GM20000 (cell line): ENCODE measurements around the gene AGPAT2.

ENCODE experiments used
- DNase-seq: peaks from one replicate; pipeline ENCODE4 v3.0.0; 2012; ENCODE audit warnings: low spot score
- TF ChIP-seq, protein P1 (sequence below): IDR thresholded peaks from 2 replicates; pipeline ENCODE4 v1.5.1; 2012; ENCODE audit warnings: mild to moderate bottlenecking, control low read depth; ENCODE audit errors: extremely low read depth, missing control alignments

The AGPAT2 gene

DNA sequence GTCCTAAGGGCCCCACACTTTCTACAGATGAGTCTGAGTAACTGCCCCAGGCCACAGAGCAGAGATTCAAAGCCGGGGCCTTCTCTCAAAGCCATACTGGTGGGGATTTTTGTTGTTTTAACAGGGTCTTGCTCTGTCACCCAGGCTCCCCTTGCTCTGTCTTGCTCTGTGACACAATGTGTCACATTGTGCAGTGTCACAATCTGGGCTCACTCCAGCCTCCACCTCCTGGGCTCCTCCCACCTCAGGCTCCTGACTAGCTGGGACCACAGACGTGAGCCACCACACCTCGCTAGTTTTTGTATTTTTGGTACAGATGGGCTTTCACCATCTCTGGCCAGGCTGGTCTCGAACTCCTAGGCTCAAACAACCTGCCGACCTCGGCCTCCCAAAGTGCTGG is 8.6 kb downstream of the AGPAT2 start:
- DNase-seq: no peak

DNA sequence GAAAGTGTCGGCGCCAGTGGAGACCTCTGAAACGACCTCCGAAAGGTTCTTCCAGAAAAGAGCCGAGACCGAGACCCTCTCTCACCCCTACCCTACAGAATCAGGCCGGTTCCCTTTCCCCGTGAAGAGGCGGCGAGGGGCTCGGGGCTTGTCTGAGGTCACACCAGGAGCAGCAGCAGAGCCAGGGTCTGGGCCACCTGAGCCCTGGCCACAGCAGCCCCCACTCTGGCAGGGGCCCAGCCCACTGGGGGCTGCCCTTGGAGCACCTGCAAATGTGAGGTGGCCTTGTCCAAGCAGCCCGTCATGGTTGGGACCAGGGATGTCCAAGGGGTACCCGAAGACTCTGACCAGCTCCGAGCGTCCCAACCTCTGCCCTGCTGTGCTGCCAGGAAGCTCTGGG is 9.2 kb downstream of the AGPAT2 start:
- DNase-seq: no peak
- TF ChIP-seq, protein P1, sequence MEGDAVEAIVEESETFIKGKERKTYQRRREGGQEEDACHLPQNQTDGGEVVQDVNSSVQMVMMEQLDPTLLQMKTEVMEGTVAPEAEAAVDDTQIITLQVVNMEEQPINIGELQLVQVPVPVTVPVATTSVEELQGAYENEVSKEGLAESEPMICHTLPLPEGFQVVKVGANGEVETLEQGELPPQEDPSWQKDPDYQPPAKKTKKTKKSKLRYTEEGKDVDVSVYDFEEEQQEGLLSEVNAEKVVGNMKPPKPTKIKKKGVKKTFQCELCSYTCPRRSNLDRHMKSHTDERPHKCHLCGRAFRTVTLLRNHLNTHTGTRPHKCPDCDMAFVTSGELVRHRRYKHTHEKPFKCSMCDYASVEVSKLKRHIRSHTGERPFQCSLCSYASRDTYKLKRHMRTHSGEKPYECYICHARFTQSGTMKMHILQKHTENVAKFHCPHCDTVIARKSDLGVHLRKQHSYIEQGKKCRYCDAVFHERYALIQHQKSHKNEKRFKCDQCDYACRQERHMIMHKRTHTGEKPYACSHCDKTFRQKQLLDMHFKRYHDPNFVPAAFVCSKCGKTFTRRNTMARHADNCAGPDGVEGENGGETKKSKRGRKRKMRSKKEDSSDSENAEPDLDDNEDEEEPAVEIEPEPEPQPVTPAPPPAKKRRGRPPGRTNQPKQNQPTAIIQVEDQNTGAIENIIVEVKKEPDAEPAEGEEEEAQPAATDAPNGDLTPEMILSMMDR: no peak

More for the DNA sequence above, 8.6 kb downstream of the AGPAT2 start:
- TF ChIP-seq, protein P1: no peak

DNA sequence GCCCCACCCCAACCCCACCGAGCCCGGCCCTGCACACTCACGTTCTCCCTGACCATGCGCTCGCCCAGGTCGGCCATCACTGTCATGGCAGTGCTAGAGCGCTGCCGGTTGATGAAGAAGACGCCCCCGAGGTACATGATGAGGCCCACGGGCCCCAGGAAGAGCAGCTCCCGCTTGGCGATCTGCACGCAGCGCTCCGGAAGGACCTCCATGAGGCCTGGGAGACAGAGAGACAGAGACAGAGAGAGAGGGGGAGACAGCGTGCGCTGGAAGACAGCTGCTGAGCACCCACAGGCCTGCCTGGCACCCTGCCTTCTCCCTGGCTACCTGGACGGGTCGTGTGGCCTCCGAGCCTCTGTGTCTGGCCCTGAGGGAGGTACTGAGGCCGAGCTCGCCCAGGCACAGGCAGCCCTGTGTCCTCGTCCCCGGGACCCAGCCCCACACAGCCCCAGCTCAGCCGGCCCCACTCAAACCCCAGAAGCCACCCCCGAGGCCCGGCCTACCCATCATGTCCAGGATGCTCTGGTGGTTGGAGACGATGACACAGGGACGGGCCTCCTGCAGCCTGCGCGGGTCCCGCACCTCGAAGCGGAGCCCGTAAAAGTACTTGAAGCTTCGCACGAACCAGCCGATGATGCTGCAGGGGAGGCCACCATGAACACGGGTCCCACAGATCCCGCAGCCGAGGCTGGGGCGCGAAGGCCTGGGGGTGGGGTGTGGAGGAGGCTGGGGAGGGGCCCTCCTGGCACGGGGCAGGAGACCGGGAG is 10.2 kb downstream of the AGPAT2 start:
- no peak for DNase-seq
- TF ChIP-seq, protein P1: no peak

DNA sequence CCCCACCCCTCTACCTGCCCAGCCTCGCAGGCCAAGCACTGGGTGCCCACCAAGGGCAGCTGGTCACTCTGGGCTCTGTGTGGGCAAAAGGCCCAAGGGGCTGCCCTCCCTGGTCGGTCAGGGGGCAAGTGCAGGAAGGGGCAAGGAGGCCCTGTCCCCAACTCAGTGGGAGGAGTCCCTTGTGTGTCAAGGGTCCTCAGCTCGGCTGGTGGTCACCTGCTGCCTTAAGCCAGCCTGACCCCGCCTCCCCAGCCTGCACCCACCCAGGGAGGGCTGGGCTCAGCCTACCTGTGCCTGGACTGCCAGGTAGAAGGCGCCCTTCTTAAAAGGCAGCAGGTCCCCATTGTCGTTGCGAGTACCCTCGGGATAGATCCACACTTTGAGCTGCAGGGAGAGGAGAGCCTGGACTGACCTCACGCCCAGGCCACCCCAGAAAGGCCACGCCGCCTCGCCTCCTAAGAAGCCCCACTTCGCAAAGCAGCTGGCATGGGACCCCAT is 10.9 kb downstream of the AGPAT2 start:
- TF ChIP-seq, protein P1: no peak
- no peak for DNase-seq

DNA sequence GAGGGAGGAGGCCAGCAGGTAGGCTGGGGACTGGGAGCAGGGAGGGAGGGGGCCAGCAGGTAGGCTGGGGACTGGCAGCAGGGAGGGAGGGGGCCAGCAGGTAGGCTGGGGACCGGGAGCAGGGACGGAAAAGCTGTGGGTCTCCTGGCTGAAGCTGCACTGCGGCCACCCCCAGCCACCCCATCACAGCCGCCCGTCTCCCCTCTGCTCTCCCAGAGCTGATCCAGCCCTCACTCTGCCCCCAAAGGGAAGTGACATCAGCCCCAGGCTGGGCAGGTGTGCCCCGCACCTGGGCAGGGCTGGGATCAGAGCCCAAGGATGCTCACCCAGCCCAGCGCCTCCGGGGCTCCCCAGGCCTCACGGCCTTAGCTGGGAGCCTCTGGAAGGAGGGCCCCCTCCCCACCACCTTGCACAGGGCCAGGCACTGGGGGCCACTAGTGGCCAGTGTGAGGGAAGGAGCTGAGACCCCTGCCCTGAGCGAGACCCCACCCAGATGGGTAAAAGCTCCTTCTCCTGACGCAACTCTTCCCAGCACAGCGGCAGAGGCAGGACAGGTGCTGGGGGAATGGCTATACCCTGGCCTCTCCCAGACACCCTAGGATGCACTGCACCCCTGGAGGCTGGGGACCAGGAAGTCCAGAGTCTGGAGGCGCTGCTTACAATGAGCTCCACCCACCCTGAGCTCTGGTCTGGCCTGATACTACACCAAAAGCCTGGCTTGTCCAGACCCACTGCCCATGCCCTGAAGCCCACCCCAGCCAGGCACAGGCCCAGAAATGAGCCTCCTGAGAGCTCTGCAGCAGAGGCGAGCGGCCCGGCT is 11.6 kb downstream of the AGPAT2 start:
- TF ChIP-seq, protein P1: no peak
- no peak for DNase-seq

DNA sequence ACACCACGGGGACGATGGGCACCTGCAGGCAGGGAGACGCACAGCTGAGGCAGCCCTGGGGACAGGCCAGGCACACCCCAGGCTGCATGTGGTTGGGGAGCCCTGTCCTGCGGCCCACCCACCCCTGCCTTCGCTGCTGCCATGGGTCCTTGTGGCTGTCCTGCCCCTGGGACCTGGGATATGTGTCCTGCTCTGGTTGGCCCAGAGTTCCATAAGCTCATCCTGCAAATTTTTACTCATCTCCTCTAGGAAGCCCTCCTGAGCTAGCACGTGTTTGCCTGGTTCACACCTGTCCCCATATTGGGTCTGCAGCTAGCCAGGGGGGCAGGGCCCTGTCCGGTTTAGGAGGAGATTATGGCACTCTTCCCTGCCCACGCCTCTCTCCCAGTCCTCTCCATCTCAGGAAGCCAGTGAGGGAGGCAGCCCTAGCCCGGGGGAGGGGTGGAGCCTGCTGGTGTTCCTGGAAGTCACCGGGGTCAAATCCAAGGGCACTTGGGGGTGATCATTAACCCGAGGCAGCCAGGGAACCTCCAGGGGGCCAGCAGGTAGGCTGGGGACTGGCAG is 12.4 kb downstream of the AGPAT2 start:
- TF ChIP-seq, protein P1: no peak

More for the DNA sequence above, 12.4 kb downstream of the AGPAT2 start:
- no peak for DNase-seq
